ENCODE results near the gene CABCOCO1.

DNA sequence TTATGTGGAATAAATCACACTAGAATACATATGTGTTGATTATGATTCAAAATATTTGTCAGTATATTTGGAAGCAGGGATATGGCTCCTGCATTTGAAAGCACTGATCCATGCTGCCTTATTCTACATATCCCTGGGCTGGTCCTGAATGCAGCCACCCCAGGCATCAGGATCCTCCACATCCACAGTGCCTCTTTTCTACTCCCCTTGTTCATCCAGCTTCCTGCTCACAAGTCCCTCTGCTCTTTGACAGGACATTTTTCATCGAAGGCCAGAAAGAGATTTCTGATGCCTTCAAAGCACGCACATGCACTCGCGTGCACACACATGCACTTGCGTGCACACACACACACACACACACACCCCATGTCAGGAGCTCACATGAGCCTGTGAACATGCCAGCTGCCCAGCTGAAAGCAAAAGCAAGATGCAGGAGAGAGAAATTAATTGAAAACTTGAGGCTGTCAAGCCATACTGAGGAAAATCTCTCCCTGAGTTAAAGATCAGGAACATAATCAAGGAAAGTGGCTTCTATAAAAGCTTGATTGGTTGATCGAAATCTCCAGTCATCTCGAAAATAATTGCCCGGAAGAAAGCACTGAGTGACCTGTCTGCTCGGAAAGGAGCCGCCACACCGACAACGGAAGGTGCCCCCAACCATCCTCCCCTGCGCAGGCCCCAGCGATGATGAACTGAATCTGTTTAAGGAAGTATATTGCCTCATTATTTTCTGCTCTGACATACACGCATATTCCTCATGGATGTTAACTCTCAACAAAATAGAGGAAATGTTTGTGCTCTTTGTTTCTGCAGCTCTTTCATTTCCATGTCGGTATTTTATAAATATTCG lies 134.8 kb downstream of the CABCOCO1 start:
- TF ChIP-seq, protein P1, sequence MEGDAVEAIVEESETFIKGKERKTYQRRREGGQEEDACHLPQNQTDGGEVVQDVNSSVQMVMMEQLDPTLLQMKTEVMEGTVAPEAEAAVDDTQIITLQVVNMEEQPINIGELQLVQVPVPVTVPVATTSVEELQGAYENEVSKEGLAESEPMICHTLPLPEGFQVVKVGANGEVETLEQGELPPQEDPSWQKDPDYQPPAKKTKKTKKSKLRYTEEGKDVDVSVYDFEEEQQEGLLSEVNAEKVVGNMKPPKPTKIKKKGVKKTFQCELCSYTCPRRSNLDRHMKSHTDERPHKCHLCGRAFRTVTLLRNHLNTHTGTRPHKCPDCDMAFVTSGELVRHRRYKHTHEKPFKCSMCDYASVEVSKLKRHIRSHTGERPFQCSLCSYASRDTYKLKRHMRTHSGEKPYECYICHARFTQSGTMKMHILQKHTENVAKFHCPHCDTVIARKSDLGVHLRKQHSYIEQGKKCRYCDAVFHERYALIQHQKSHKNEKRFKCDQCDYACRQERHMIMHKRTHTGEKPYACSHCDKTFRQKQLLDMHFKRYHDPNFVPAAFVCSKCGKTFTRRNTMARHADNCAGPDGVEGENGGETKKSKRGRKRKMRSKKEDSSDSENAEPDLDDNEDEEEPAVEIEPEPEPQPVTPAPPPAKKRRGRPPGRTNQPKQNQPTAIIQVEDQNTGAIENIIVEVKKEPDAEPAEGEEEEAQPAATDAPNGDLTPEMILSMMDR (optimal IDR thresholded peaks at IDR 0.05 in 1 of 3, IDR thresholded peaks at IDR 0.05 in 1 of 3, conservative IDR thresholded peaks at IDR 0.05 in 1 of 3; ENCODE audit: extremely low read depth in 1 of 3, insufficient read depth in 2 of 3, low read length in 3 of 3), result no peak
- no peak for TF ChIP-seq EZH2 (IDR thresholded peaks at IDR 0.05; ENCODE audit: low read length)
